HG03135 (cell line): Measurements from ENCODE around the gene ELAPOR2.
"Not testable (repeated sequence)": the region's sequence is repeated elsewhere in the genome, so short reads cannot be mapped to it uniquely, and the experiment has no call there.

Experiments used
- ATAC-seq: cut with Tn5 transposase; IDR thresholded peaks from one replicate; pipeline ENCODE4 v1.9.1; 2021; ENCODE audit warnings: mild to moderate bottlenecking, moderate library complexity; ENCODE audit not compliant: unreplicated experiment

ELAPOR2 gene

DNA sequence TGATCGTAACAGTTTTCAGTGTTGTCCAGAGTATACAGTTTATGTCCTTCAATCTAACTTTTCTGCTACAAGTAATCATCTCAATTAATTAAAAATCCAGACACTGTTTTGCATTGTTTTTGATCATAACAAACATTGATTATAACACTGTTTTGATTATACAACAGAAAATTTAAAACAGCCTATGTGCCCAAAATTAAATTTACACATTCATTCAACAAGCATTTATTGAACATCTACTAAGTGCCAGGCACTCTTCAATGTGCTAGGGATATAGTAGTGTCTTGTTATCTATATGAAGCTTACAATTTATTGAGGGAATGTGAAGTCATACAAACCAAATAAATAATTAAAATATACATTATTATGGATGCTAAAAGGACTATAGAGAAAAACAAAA lies 10.6 kb downstream of the ELAPOR2 start:
- no peak for ATAC-seq

DNA sequence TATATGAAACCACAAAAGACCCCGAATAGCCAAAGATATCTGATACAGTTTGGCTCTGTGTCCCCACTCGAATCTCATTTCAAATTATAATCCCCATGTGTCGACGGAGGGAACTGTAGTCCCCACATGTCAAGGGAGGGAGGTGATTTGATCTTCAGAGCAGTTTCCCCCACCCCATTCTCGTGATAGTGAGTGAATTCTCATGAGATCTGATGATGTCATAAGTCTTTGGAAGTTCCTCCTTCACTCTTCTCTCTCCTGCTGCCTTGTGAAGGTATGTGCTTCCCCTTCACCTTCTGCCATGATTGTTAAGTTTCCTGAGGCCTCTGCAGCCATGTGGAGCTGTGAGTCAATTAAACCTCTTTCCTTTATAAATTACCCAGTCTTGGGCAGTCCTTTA lies 13.0 kb downstream of the ELAPOR2 start:
- ATAC-seq = no peak

DNA sequence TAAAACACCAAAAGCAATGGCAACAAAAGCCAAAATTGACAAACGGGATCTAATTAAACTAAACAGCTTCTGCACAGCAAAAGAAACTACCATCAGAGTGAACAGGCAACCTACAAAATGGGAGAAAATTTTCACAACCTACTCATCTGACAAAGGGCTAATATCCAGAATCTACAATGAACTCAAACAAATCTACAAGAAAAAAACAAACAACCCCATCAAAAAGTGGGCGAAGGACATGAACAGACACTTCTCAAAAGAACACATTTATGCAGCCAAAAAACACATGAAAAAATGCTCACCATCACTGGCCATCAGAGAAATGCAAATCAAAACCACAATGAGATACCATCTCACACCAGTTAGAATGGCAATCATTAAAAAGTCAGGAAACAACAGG lies 14.7 kb downstream of the ELAPOR2 start:
- ATAC-seq = not testable (repeated sequence)

DNA sequence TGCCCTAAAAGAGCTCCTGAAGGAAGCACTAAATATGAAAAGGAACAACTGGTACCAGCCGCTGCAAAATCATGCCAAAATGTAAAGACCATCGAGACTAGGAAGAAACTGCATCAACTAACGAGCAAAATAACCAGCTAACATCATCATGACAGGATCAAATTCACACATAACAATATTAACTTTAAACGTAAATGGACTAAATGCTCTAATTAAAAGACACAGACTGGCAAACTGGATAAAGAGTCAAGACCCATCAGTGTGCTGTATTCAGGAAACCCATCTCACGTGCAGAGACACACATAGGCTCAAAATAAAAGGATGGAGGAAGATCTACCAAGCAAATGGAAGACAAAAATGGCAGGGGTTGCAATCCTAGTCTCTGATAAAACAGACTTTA lies 17.9 kb downstream of the ELAPOR2 start:
- ATAC-seq = not testable (repeated sequence)

DNA sequence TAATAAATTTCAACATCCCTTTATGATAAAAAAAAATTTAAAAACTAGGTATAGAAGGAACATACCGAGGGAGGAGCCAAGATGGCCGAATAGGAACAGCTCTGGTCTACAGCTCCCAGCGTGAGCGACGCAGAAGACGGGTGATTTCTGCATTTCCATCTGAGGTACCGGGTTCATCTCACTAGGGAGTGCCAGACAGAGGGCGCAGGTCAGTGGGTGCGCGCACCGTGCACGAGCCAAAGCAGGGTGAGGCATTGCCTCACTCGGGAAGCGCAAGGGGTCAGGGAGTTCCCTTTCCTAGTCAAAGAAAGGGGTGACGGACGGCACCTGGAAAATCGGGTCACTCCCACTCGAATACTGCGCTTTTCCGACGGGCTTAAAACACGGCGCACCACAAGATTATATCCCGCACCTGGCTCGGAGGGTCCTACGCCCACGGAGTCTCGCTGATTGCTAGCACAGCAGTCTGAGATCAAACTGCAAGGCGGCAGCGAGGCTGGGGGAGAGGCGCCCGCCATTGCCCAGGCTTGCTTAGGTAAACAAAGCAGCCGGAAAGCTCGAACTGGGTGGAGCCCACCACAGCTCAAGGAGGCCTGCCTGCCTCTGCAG lies 19.7 kb downstream of the ELAPOR2 start:
- not testable (repeated sequence) for ATAC-seq

DNA sequence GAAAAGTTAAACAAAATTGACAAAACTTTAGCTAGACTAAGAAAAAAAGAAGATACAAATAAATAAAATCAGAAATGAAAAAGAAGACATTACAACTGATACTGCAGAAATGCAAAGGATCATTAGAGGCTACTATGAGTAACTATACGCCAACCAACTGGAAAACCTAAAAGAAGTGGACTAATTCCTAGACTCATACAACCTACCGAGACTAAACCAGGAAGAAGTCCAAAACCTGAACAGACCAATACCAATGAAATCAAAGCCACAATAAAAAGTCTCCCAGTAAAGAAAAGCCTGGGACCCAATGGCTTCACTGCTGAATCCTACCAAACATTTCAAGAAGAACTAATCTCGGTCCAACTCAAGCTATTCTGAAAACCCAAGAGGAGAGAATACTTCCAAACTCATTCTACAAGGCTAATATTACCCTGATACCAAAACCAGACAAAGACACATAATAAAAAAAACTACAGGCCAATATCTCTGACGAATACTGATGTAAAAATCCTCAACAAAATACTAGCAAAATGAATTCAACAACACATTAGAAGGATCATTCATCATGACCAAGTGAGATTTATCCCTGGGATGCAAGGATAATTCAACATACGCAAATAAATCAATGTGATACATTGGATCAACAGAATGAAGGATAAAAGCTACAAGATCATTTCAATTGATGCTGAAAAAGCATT lies 20.3 kb downstream of the ELAPOR2 start:
- no peak for ATAC-seq

DNA sequence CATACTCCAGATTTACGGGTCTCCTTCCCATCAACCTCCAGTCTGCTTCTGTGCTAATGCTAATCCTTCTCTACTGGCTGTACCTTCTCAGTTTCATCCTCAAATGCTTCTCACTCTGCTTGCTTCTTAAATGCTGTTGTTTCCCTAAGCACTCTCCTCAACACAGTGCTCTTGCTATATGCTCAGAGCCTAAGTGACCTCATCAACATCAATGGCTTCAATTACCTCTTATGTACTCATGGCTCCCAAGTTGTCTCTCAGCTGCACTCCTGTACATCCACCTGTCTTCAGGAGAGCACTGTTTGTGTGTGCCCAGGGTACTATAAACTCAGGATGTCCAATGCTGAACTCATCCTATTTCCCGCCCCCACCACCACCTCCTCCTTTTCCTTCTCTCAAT lies 22.5 kb downstream of the ELAPOR2 start:
- ATAC-seq = no peak

DNA sequence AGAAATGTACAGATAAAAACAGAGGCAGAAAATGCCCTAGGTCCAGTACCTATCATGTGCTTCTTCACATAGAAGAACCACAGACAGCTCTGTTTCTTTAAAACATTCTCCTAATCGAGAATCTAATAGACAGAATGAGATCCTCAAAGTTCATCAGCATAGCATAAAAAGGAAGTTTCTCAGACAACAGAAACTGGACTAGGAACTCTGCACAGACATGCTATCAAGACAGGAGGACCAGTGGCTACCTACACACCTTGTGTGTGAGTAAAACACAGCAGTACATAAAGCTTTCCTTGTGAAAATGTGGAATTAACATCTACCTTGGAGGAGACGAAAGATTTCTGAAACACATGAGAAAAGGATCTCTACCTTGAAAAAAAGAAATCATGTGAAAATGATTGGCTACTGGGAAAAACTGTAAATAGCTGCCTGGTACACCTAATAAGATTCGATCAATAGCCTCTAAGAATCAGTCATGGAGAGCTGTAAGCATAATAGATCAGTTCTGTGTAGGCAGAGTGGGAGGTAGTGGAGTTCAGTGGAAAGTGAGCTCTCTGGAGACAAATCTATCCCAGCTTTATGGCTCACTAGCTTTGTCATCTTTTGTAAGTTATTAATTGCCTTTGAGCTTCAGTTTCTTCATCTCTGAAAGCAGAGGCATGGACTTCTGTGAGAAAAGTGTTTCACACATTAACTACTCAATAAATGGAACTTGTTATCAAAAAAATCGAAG lies 26.7 kb downstream of the ELAPOR2 start:
- no peak for ATAC-seq

DNA sequence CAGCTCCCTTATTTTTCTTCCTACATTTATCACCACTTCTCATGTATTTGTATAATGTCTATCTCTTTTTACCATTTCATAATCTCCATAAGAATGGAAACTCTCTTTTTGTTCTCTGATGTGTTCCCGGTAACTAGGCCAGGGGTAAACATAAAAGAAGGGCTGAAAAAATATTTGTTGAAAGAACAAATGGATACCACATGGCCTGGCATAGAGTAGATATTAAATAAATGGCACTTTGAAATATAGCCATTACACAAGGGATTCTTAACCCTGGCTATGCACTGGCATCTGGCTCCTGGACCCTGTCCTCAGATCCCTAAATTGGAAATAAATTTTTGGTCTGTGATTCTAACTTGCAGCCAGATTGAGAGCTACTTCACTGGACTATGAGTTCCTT lies 30.4 kb downstream of the ELAPOR2 start:
- ATAC-seq = no peak

DNA sequence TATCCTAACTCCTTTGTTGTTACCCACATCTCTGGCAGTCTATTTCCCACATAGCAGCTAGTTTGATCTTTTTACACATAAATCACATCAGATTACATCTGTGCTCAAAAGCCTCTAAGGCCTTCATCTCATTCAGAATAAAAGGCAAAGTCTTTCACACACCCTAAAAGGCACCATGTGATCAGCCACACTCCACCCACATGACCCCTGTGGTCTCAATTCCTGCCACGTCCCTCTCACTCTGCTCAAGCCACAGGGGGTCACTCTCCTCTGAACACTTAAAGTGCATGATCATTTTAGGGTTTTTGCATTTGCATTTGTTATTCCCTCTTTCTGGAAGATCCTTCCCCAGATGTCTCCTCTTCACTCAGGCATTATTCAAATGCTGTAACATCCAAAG lies 30.8 kb downstream of the ELAPOR2 start:
- no peak for ATAC-seq

DNA sequence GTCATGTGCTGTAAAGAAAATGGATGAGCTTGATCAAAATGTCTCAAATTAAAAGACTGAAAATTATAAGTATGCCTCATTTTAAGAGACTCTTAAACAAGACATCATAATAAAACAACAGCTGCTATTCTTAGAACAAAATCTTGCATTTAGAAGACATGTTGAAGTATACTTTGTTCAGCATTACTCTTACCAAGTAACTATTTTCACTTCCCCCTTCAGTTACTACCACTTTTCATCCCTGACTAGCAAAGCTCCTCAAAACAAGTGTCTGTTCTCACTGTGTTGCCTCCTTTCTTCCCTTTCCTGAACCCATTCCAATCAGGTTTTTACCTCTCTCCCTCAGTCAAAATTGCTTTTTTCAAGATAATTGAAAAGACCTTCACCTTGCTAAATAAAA lies 31.6 kb downstream of the ELAPOR2 start:
- peak; percentile 82 for ATAC-seq

DNA sequence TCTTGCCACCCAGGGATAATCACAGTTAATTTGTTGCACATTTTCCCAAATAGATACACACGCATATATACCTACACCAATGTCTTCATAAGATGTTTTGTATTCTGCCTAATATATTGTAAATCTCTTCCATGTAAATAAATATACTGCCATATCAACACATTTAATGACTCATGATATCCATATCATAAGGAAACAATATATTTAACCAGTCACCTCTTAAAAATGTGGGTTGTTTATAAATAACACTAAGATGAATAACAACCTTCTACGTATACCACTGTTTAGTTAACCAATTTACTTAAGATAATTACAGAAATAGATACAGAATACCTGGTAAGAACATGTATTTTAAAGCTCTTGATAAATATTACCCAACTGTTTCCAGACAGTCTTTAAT lies 38.2 kb downstream of the ELAPOR2 start:
- no peak for ATAC-seq

DNA sequence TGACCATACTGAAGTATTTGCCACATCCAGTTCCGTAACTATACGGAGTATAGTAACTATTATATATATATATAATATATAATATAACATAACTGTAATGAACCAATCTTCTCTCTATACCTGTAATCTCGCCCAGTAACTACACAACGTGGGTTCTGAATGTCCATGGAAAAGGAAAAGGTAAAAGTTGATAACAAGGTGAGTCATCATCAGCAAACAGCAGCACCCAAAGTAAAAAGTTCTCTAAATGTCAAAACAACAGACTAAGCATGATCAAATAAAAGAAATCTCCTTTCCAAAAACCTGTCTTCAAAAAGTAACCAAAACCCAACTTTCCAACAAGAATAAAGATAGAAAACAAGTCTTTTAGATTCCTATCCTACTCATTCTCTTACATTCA lies 42.8 kb downstream of the ELAPOR2 start:
- no peak for ATAC-seq

DNA sequence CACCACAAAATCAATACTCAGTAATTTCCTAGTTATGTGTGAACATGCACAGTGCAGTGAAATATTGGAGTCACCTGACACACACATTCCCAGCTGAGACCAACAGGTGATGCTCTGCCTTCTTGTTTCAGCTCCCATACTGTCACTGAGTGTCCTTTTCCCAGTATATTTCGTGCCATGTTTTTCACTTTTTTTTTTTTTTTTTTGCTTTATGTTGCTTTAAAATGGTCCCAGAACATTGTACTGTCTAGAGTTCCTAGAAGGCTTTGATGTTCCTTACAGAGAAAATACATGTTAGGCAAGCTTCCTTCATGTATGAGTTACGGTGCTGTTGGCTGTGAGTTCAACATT lies 45.6 kb downstream of the ELAPOR2 start:
- no peak for ATAC-seq

DNA sequence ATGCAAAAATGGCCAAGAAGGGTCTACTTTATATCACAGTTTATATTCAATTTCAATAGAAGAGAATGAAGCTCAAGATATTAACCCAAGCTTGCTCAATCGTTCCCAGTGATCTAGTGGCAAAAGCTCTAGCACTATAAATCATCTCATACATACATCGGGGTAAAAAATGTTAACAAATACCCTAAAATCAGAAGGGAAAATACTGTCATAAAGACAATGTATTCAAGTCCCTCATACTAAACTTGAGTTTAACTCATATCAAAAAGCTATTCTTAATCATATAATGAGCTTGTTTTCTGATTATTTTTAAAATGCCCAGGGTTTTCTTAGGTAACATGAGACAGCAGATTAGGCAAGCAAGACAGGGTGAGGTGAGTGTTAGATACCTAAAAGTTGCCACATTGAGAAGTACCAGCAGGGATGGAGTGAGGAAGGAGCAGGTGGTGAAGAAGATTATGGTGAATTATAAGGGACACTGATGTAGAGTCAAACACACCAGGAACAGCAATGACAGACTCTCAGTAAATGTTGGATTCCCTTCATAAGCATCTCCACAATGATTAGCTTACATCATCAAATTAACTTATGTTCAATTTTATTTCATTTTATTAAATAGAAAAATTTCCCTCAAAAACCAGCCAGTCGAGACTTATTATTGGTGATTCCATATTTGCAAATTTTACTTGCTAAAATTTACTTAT lies 46.2 kb downstream of the ELAPOR2 start:
- ATAC-seq = no peak
